Measurements from ENCODE around the gene GRK1.

The GRK1 gene

GRCh38 chr13:113736258-113736731 is 69.3 kb downstream of the GRK1 start:
- no peak overlapping the region for H3K9ac ChIP-seq (ENCODE audit: low read length)
- no peaks in the 10 kb centered on the region for H3K4me1 ChIP-seq (ENCODE audit: control insufficient read depth, low read depth, low read length)
- no peaks in the 10 kb centered on the region for H3K9me3 ChIP-seq (ENCODE audit: control insufficient read depth, low read depth, low read length)
- H3K27me3 ChIP-seq (ENCODE audit: control insufficient read depth, insufficient read depth, low read length), result no peaks in the 10 kb centered on the region
- H3K36me3 ChIP-seq (ENCODE audit: control insufficient read depth, low read depth, low read length), result no peaks in the 10 kb centered on the region
- H3K4me3 ChIP-seq (ENCODE audit: low read length), result no peak overlapping the region
- H3K27ac ChIP-seq (ENCODE audit: low read length), result no peak overlapping the region

DNA sequence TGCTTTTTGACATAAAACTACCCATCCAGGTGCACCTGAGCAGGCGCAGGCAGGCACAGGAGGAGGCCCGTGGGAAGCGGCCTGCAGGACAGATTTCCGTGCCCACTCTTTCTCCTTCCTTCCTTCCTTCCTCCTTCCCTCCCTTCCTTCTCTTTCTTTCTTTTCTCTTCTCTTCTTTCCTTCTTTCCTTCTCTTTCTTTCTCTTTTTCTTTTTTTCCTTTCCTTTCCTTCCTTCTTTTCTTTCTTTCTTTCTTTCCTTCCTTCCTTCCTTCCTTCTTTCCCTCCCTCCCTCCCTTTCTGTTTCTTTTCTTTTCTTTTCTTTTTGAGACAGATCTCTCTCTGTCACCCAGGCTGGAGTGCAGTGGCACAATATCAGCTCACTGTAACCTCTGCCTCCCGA is 70.8 kb downstream of the GRK1 start:
- no peak overlapping the region for H3K4me3 ChIP-seq (ENCODE audit: low read length)
- no peaks in the 10 kb centered on the region for H3K27me3 ChIP-seq (ENCODE audit: control insufficient read depth, insufficient read depth, low read length)
- H3K4me1 ChIP-seq (ENCODE audit: control insufficient read depth, low read depth, low read length), result peaks cover 11% of the 10 kb centered on the region
- H3K9me3 ChIP-seq (ENCODE audit: control insufficient read depth, low read depth, low read length), result no peaks in the 10 kb centered on the region
- no peaks in the 10 kb centered on the region for H3K36me3 ChIP-seq (ENCODE audit: control insufficient read depth, low read depth, low read length)
- no peak overlapping the region for H3K27ac ChIP-seq (ENCODE audit: low read length)
- no peak overlapping the region for H3K9ac ChIP-seq (ENCODE audit: low read length)

GRCh38 chr13:113739527-113740285 is 72.7 kb downstream of the GRK1 start:
- no peak overlapping the region for H3K9ac ChIP-seq (ENCODE audit: low read length)
- H3K9me3 ChIP-seq (ENCODE audit: control insufficient read depth, low read depth, low read length), result no peaks in the 10 kb centered on the region
- H3K36me3 ChIP-seq (ENCODE audit: control insufficient read depth, low read depth, low read length), result no peaks in the 10 kb centered on the region
- H3K27ac ChIP-seq (ENCODE audit: low read length), result no peak overlapping the region
- H3K4me3 ChIP-seq (ENCODE audit: low read length), result no peak overlapping the region
- H3K4me1 ChIP-seq (ENCODE audit: control insufficient read depth, low read depth, low read length), result peaks cover 11% of the 10 kb centered on the region
- H3K27me3 ChIP-seq (ENCODE audit: control insufficient read depth, insufficient read depth, low read length), result no peaks in the 10 kb centered on the region

DNA sequence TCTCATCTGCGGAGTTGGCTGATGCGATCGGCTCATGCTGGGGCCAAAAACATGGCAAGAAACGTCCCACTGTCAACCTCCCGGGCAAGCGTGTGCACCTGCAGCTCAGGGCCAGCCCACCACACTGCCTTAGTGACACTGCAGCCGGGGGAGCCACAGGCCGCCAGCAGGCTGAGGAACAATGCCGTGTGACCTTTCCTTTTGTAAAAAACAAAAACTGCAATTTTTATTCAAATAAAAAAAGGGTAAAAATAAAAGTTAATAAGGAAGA is 73.2 kb downstream of the GRK1 start:
- Histone ChIP-seq H3K36me3 (ENCODE audit: control insufficient read depth, low read depth, low read length) (no peaks in the 10 kb centered on the region), H3K9ac (ENCODE audit: low read length) (no peak overlapping the region), H3K27me3 (ENCODE audit: control insufficient read depth, insufficient read depth, low read length) (no peaks in the 10 kb centered on the region), H3K27ac (ENCODE audit: low read length) (no peak overlapping the region), H3K4me1 (ENCODE audit: control insufficient read depth, low read depth, low read length) (peaks cover 11% of the 10 kb centered on the region), H3K9me3 (ENCODE audit: control insufficient read depth, low read depth, low read length) (no peaks in the 10 kb centered on the region), H3K4me3 (ENCODE audit: low read length) (no peak overlapping the region)

DNA sequence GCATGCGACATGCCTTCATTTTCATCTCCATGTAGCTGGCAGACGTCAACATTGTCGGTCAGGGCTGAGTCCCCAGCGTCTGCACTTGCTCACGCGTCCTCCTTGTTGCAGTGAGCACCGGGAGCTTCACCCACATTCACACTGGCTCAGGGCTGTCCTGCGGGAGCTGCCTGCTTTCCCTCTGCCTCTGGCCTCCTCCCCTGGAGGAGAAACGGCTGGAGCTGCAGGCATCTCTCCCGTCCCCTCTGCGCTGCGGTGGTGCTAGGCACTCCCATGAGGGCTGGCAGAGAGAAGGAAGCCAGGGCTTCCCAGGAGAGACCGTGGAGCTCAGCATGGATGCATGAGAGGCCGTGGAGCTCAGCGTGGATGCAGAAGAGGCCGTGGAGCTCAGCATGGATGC is 73.6 kb downstream of the GRK1 start:
- no peaks in the 10 kb centered on the region for H3K27me3 ChIP-seq (ENCODE audit: control insufficient read depth, insufficient read depth, low read length)
- no peaks in the 10 kb centered on the region for H3K36me3 ChIP-seq (ENCODE audit: control insufficient read depth, low read depth, low read length)
- H3K4me3 ChIP-seq (ENCODE audit: low read length), result no peak overlapping the region
- H3K27ac ChIP-seq (ENCODE audit: low read length), result no peak overlapping the region
- H3K9me3 ChIP-seq (ENCODE audit: control insufficient read depth, low read depth, low read length), result no peaks in the 10 kb centered on the region
- H3K9ac ChIP-seq (ENCODE audit: low read length), result no peak overlapping the region
- peaks cover 11% of the 10 kb centered on the region for H3K4me1 ChIP-seq (ENCODE audit: control insufficient read depth, low read depth, low read length)

DNA sequence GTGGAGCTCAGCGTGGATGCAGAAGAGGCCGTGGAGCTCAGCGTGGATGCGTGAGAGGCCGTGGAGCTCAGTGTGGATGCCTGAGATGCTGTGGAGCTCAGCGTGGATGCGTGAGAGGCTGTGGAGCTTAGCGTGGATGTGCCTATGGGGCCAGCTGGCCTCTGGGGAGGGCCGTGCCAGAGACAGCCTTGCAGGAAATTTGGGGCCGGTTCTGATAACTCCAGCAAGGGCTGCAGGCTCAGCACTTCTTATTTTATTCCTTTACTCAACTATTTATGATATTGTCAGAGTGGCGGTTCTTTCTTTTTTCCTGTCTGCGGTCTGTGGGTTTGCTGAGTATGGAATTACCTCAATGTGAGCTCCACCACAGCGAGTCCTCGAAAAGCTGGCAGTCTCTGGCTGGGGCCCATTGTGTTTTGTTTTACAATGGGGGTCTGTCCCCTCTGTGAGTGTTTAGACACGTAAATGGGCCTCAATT is 74.2 kb downstream of the GRK1 start:
- H3K36me3 ChIP-seq (ENCODE audit: control insufficient read depth, low read depth, low read length), result no peaks in the 10 kb centered on the region
- H3K9me3 ChIP-seq (ENCODE audit: control insufficient read depth, low read depth, low read length), result no peaks in the 10 kb centered on the region
- H3K4me1 ChIP-seq (ENCODE audit: control insufficient read depth, low read depth, low read length), result peaks cover 11% of the 10 kb centered on the region
- no peaks in the 10 kb centered on the region for H3K27me3 ChIP-seq (ENCODE audit: control insufficient read depth, insufficient read depth, low read length)
- H3K4me3 ChIP-seq (ENCODE audit: low read length), result no peak overlapping the region
- no peak overlapping the region for H3K9ac ChIP-seq (ENCODE audit: low read length)
- H3K27ac ChIP-seq (ENCODE audit: low read length), result no peak overlapping the region

- Histone ChIP-seq H3K4me1 (ENCODE audit: control insufficient read depth, low read depth, low read length) (peaks cover 11% of the 10 kb centered on the region), H3K4me3 (ENCODE audit: low read length) (no peak overlapping the region), H3K9ac (ENCODE audit: low read length) (no peak overlapping the region), H3K27ac (ENCODE audit: low read length) (no peak overlapping the region), H3K9me3 (ENCODE audit: control insufficient read depth, low read depth, low read length) (no peaks in the 10 kb centered on the region), H3K27me3 (ENCODE audit: control insufficient read depth, insufficient read depth, low read length) (no peaks in the 10 kb centered on the region), H3K36me3 (ENCODE audit: control insufficient read depth, low read depth, low read length) (no peaks in the 10 kb centered on the region)
Observed at GRCh38 chr13:113742000-113742441, 75.0 kb downstream of the GRK1 start.

GRCh38 chr13:113742445-113743120 is 75.6 kb downstream of the GRK1 start:
- no peak overlapping the region for H3K4me3 ChIP-seq (ENCODE audit: low read length)
- no peak overlapping the region for H3K27ac ChIP-seq (ENCODE audit: low read length)
- H3K9me3 ChIP-seq (ENCODE audit: control insufficient read depth, low read depth, low read length), result no peaks in the 10 kb centered on the region
- H3K27me3 ChIP-seq (ENCODE audit: control insufficient read depth, insufficient read depth, low read length), result no peaks in the 10 kb centered on the region
- no peaks in the 10 kb centered on the region for H3K36me3 ChIP-seq (ENCODE audit: control insufficient read depth, low read depth, low read length)
- H3K9ac ChIP-seq (ENCODE audit: low read length), result no peak overlapping the region
- peaks cover 11% of the 10 kb centered on the region for H3K4me1 ChIP-seq (ENCODE audit: control insufficient read depth, low read depth, low read length)

DNA sequence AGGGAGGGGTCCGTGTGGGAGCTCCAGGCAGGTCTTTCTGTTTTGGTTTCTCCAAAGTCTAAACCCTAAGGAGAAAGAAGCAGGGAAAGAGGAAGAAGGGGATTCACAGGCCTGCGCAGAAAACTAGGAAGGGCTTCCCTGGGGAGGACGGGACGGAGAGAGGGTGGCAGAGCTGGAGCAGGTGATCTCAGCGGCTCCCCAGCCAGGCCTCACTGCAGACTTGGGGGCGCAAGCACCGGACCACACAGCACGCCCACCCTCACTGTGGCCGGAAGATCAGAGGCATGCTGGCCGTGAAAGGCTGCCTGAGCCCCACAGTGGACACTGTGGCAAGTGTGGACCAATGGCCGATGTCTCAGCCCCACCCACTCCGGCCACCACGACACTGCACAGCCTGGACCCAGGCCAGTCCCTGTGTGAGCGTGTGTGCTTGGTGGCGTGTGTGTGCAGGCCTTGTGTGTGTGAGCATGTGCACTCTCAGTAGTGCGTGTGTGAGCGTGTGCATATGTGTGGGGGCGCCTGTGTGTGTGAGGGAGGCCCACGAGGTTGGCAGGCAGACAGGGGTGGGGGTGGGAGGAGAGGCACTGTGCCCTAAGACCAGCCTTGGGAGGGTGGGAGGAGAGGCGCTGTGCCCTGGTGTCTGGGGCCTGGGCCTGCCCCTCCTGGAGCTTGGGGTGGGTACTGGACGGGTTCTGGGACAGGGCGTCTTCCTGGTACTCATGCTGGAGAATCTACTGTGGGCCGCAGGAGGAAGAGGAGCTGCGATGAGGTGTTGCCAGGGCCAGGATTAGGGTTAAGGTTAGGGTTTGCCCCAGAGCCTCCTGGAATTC is 76.6 kb downstream of the GRK1 start:
- H3K27me3 ChIP-seq (ENCODE audit: control insufficient read depth, insufficient read depth, low read length), result no peaks in the 10 kb centered on the region
- H3K4me3 ChIP-seq (ENCODE audit: low read length), result no peak overlapping the region
- no peaks in the 10 kb centered on the region for H3K36me3 ChIP-seq (ENCODE audit: control insufficient read depth, low read depth, low read length)
- H3K9me3 ChIP-seq (ENCODE audit: control insufficient read depth, low read depth, low read length), result no peaks in the 10 kb centered on the region
- no peak overlapping the region for H3K27ac ChIP-seq (ENCODE audit: low read length)
- no peak overlapping the region for H3K9ac ChIP-seq (ENCODE audit: low read length)
- peaks cover 11% of the 10 kb centered on the region for H3K4me1 ChIP-seq (ENCODE audit: control insufficient read depth, low read depth, low read length)

GRCh38 chr13:113744197-113745000 is 77.4 kb downstream of the GRK1 start:
- Histone ChIP-seq H3K27ac (ENCODE audit: low read length) (no peak overlapping the region), H3K4me3 (ENCODE audit: low read length) (no peak overlapping the region), H3K9me3 (ENCODE audit: control insufficient read depth, low read depth, low read length) (no peaks in the 10 kb centered on the region), H3K9ac (ENCODE audit: low read length) (no peak overlapping the region), H3K36me3 (ENCODE audit: control insufficient read depth, low read depth, low read length) (no peaks in the 10 kb centered on the region), H3K4me1 (ENCODE audit: control insufficient read depth, low read depth, low read length) (peaks cover 11% of the 10 kb centered on the region), H3K27me3 (ENCODE audit: control insufficient read depth, insufficient read depth, low read length) (no peaks in the 10 kb centered on the region)

GRCh38 chr13:113745059-113745458 is 78.0 kb downstream of the GRK1 start:
- H3K9me3 ChIP-seq (ENCODE audit: control insufficient read depth, low read depth, low read length), result no peaks in the 10 kb centered on the region
- H3K27me3 ChIP-seq (ENCODE audit: control insufficient read depth, insufficient read depth, low read length), result no peaks in the 10 kb centered on the region
- H3K36me3 ChIP-seq (ENCODE audit: control insufficient read depth, low read depth, low read length), result no peaks in the 10 kb centered on the region
- no peak overlapping the region for H3K27ac ChIP-seq (ENCODE audit: low read length)
- no peak overlapping the region for H3K4me3 ChIP-seq (ENCODE audit: low read length)
- H3K4me1 ChIP-seq (ENCODE audit: control insufficient read depth, low read depth, low read length), result peaks cover 11% of the 10 kb centered on the region
- no peak overlapping the region for H3K9ac ChIP-seq (ENCODE audit: low read length)
